Karpas-422 (cell line): Measurements from ENCODE around the gene GALM. TPM values are rescaled to one million over a fixed set of nuclear protein-coding genes. Genes with fewer than 3 reads are reported as not detected.

Experiments used
- DNase-seq: peaks from one replicate; pipeline ENCODE4 v3.0.0-alpha.2; 2015
- H2AFZ ChIP-seq: fragments of 200-600 bp; sonication (generic); 2 replicates; pipeline ENCODE4 v1.6.1; 2014; ENCODE audit warnings: antibody characterized with exemption, low read length, mixed read lengths
- H3K27ac ChIP-seq: fragments of 200-600 bp; sonication (generic); 2 replicates; pipeline ENCODE4 v1.5.1; 2014; ENCODE audit warnings: mild to moderate bottlenecking, low read length, moderate library complexity
- H3K27me3 ChIP-seq: fragments of 200-600 bp; sonication (generic); 2 replicates; pipeline ENCODE4 v1.6.1; 2014; ENCODE audit warnings: low read length, mixed read lengths
- H3K36me3 ChIP-seq: fragments of 200-600 bp; sonication (generic); 2 replicates; pipeline ENCODE4 v1.6.1; 2014; ENCODE audit warnings: low read length, mixed read lengths; ENCODE audit not compliant: insufficient read depth
- H3K4me1 ChIP-seq: fragments of 200-600 bp; sonication (generic); 2 replicates; pipeline ENCODE4 v1.6.1; 2014; ENCODE audit warnings: mild to moderate bottlenecking, low read length, mixed read lengths
- H3K4me2 ChIP-seq: fragments of 200-600 bp; sonication (generic); 2 replicates; pipeline ENCODE4 v1.6.1; 2014; ENCODE audit warnings: low read length, low read depth, mild to moderate bottlenecking; ENCODE audit not compliant: poor library complexity, severe bottlenecking
- H3K4me3 ChIP-seq: fragments of 200-600 bp; sonication (generic); 2 replicates; pipeline ENCODE4 v1.5.1; 2014; ENCODE audit warnings: mild to moderate bottlenecking, antibody characterized with exemption, low read length, mixed read lengths
- H3K79me2 ChIP-seq: fragments of 200-600 bp; sonication (generic); 2 replicates; pipeline ENCODE4 v1.6.1; 2014; ENCODE audit warnings: mild to moderate bottlenecking, low read length, mixed read lengths
- H3K9ac ChIP-seq: fragments of 200-600 bp; sonication (generic); 2 replicates; pipeline ENCODE4 v1.6.0; 2014; ENCODE audit warnings: low read length
- H3K9me2 ChIP-seq: fragments of 200-600 bp; sonication (generic), shearing (Covaris generic); replicated peaks from 2 replicates; pipeline ENCODE4 v1.6.0; 2014; ENCODE audit warnings: mild to moderate bottlenecking, low read length, moderate library complexity; ENCODE audit not compliant: insufficient read depth
- H3K9me3 ChIP-seq: fragments of 300-700, 200-600 bp; sonication (generic); 2 replicates; pipeline ENCODE4 v1.6.1; 2014; ENCODE audit warnings: low read length, mixed read lengths
- H4K20me1 ChIP-seq: fragments of 200-600 bp; sonication (generic); 2 replicates; pipeline ENCODE4 v1.6.1; 2014; ENCODE audit warnings: mild to moderate bottlenecking, antibody characterized with exemption, low read length, low read depth; ENCODE audit not compliant: insufficient read depth
- total RNA-seq: library from RNA; depleted of rRNA; stranded (reverse); fragments of >200 nt; shearing (Covaris generic); gene quantifications from 2 replicates; pipeline ENCODE4 v1.2.3, GENCODE V29; 2014; ENCODE audit warnings: low replicate concordance

Gene GALM
- total RNA-seq, 1 experiment from 2014 or later, result 11.9 TPM

- no peaks in the 10 kb centered on the region for H3K9me3 ChIP-seq
- no peak overlapping the region for H3K9ac ChIP-seq
- H3K27ac ChIP-seq, result peak overlapping the region; percentile 20; the same call in 1 of the 2 replicates
- H3K4me1 ChIP-seq, result peaks cover 51% of the 10 kb centered on the region
- H3K4me3 ChIP-seq, result no peak overlapping the region
- peaks cover 32% of the 10 kb centered on the region for H3K79me2 ChIP-seq
- H3K9me2 ChIP-seq, result no peaks in the 10 kb centered on the region
- H3K27me3 ChIP-seq, result no peaks in the 10 kb centered on the region
- H2AFZ ChIP-seq, result no peak overlapping the region
- H3K36me3 ChIP-seq, result peaks cover 62% of the 10 kb centered on the region
- no peak overlapping the region for H3K4me2 ChIP-seq
- peaks cover 40% of the 10 kb centered on the region for H4K20me1 ChIP-seq
- no peak for DNase-seq
Observed at GRCh38 chr2:38743672-38744398, 77.9 kb downstream of the GALM start.

DNA sequence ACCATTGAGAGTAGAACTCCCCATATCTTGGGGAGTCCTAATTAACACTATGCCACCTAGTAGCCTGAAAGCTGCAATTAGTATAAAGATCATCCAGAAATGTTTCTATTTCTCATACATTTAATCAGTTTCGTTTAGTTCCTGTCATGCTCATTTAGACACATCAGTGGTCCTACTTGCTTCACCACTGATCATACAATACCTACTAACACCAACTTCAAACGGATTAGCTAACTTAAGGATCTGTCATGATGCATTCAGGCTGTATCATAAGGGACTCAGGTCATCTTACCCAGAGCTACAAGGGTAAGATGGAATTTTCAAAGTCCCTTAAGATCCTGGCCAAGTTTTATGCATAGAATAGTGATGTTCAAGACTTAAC is 78.5 kb downstream of the GALM start:
- Histone ChIP-seq H3K9ac (no peak overlapping the region), H3K4me2 (no peak overlapping the region), H2AFZ (no peak overlapping the region), H4K20me1 (peaks cover 44% of the 10 kb centered on the region), H3K79me2 (peaks cover 37% of the 10 kb centered on the region), H3K9me3 (no peaks in the 10 kb centered on the region), H3K9me2 (no peaks in the 10 kb centered on the region), H3K4me3 (no peak overlapping the region), H3K27ac (peak overlapping the region; percentile 20; the same call in 1 of the 2 replicates), H3K36me3 (peaks cover 64% of the 10 kb centered on the region), H3K27me3 (no peaks in the 10 kb centered on the region), H3K4me1 (peaks cover 56% of the 10 kb centered on the region)
- no peak for DNase-seq

DNA sequence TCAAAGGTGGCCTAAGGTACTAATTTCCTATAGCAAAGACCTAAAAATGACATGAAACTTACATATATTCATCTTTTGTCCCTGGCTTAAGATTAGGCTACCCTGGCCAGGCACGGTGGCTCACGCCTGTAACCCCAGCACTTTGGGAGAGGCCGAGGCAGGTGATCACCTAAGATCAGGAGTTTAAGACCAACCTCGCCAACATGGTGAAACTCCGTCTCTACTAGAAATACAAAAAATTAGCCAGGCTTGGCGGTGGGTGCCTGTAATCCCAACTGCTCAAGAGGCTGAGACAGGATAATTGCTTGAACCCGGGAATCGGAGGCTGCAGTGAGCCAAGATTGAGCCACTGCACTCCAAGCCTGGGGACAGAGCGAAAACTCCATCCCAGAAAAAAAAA is 79.4 kb downstream of the GALM start:
- Histone ChIP-seq H3K9ac (no peak overlapping the region), H3K4me3 (no peak overlapping the region), H3K9me2 (no peaks in the 10 kb centered on the region), H2AFZ (no peak overlapping the region), H3K79me2 (peaks cover 46% of the 10 kb centered on the region), H3K27ac (no peak overlapping the region), H4K20me1 (peaks cover 53% of the 10 kb centered on the region), H3K4me1 (peaks cover 63% of the 10 kb centered on the region), H3K27me3 (no peaks in the 10 kb centered on the region), H3K36me3 (peaks cover 70% of the 10 kb centered on the region), H3K4me2 (no peak overlapping the region), H3K9me3 (no peaks in the 10 kb centered on the region)
- DNase-seq, result no peak

- H3K9me2 ChIP-seq, result no peaks in the 10 kb centered on the region
- peaks cover 56% of the 10 kb centered on the region for H3K79me2 ChIP-seq
- H3K27ac ChIP-seq, result no peak overlapping the region
- H3K4me2 ChIP-seq, result peak overlapping the region; percentile 86
- no peak overlapping the region for H2AFZ ChIP-seq
- peaks cover 70% of the 10 kb centered on the region for H3K4me1 ChIP-seq
- no peak for DNase-seq
- no peaks in the 10 kb centered on the region for H3K9me3 ChIP-seq
- H3K27me3 ChIP-seq, result no peaks in the 10 kb centered on the region
- H4K20me1 ChIP-seq, result peaks cover 60% of the 10 kb centered on the region
- no peak overlapping the region for H3K9ac ChIP-seq
- peaks cover 72% of the 10 kb centered on the region for H3K36me3 ChIP-seq
- no peak overlapping the region for H3K4me3 ChIP-seq
Observed at GRCh38 chr2:38747007-38747424, 81.1 kb downstream of the GALM start.

- peaks cover 72% of the 10 kb centered on the region for H3K36me3 ChIP-seq
- H3K9me3 ChIP-seq, result no peaks in the 10 kb centered on the region
- no peak overlapping the region for H3K9ac ChIP-seq
- no peak for DNase-seq
- peaks cover 76% of the 10 kb centered on the region for H3K4me1 ChIP-seq
- H3K9me2 ChIP-seq, result no peaks in the 10 kb centered on the region
- no peaks in the 10 kb centered on the region for H3K27me3 ChIP-seq
- H4K20me1 ChIP-seq, result peaks cover 60% of the 10 kb centered on the region
- no peak overlapping the region for H3K27ac ChIP-seq
- peak overlapping the region; percentile 86 for H3K4me2 ChIP-seq
- no peak overlapping the region for H2AFZ ChIP-seq
- H3K79me2 ChIP-seq, result peaks cover 56% of the 10 kb centered on the region
- no peak overlapping the region for H3K4me3 ChIP-seq
Observed at GRCh38 chr2:38747819-38748218, 81.9 kb downstream of the GALM start.

GRCh38 chr2:38748391-38748790 is 82.5 kb downstream of the GALM start:
- H3K27ac ChIP-seq, result no peak overlapping the region
- H3K9me2 ChIP-seq, result no peaks in the 10 kb centered on the region
- H3K9me3 ChIP-seq, result no peaks in the 10 kb centered on the region
- H3K79me2 ChIP-seq, result peaks cover 56% of the 10 kb centered on the region
- no peak overlapping the region for H3K4me3 ChIP-seq
- DNase-seq, result no peak
- H3K27me3 ChIP-seq, result no peaks in the 10 kb centered on the region
- peaks cover 60% of the 10 kb centered on the region for H4K20me1 ChIP-seq
- peak overlapping the region; percentile 86 for H3K4me2 ChIP-seq
- H2AFZ ChIP-seq, result no peak overlapping the region
- peaks cover 74% of the 10 kb centered on the region for H3K4me1 ChIP-seq
- peaks cover 71% of the 10 kb centered on the region for H3K36me3 ChIP-seq
- H3K9ac ChIP-seq, result no peak overlapping the region

GRCh38 chr2:38748943-38749804 is 83.3 kb downstream of the GALM start:
- H4K20me1 ChIP-seq, result peaks cover 60% of the 10 kb centered on the region
- H3K9me2 ChIP-seq, result no peaks in the 10 kb centered on the region
- peaks cover 72% of the 10 kb centered on the region for H3K4me1 ChIP-seq
- no peak for DNase-seq
- H3K4me3 ChIP-seq, result peak overlapping the region; percentile 100
- H3K27ac ChIP-seq, result peak overlapping the region; percentile 94
- peak overlapping the region; percentile 100 for H3K9ac ChIP-seq
- peaks cover 56% of the 10 kb centered on the region for H3K79me2 ChIP-seq
- H3K27me3 ChIP-seq, result no peaks in the 10 kb centered on the region
- peaks cover 63% of the 10 kb centered on the region for H3K36me3 ChIP-seq
- no peak overlapping the region for H2AFZ ChIP-seq
- H3K9me3 ChIP-seq, result no peaks in the 10 kb centered on the region
- peak overlapping the region; percentile 86 for H3K4me2 ChIP-seq
